COLO668 (cell line): ENCODE data around the gene TBC1D8B.

ENCODE experiments used
- DNase-seq: peaks from one replicate; lab custom pipeline; 2025; ENCODE audit not compliant: unreplicated experiment; lab: John Stamatoyannopoulos, UW

TBC1D8B gene

DNA sequence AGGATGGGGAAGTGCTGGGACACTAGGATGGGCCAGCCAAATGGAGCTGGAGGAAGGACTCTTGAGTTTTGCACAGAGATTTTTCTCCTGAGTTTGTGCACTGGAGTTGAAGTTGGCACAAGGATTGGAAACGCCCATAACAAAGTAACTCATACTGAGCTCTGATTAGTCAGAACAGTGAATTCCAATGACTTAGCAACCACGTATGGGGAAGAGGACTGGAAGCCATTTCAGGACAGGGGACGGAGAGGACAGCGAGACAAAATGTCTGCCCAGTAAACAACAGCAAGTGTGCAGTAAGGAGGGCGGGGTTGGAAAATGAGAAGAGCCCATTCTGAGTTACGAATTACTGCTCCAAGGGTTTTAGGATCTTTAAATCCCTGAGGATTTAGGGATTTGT is 94.8 kb downstream of the TBC1D8B start:
- DNase-seq, result no peak

DNA sequence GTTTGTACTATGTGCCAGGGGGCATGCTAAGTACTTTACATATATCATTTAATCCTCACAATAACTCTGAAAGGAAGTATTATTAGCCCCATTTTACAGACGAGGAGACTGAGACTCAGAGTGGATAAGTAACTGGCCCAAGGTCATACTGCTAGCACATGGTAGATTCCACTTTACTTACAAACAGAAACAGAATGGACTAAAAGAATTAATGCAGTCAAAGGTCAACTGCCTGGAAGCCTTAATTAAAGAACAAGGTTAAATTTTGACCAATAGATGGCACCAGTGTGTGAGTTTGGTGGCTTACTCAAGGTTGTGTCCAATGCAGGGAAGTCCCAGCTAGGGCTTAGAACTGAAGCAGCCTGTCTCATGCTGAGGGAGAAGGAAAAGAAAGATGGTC is 96.0 kb downstream of the TBC1D8B start:
- no peak for DNase-seq

DNA sequence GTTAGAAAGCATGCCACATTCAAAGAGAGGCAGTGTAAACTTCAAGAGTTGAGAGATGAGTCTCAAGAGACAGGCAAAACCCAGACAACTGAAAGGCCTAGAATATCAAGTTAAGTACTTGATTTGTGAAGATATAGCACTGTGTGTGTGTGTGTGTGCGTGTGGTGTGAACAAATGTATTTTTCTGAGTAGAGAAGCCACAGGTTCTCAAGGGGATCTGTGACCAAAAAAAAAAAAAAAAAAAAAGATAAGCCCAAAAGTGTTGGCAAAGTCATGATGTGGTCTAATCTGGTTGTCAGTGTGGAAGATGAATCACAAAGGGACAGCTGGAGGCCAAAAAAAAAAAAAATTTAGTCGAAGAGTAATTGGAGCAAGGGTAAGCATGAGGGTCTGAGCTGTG is 96.8 kb downstream of the TBC1D8B start:
- no peak for DNase-seq

DNA sequence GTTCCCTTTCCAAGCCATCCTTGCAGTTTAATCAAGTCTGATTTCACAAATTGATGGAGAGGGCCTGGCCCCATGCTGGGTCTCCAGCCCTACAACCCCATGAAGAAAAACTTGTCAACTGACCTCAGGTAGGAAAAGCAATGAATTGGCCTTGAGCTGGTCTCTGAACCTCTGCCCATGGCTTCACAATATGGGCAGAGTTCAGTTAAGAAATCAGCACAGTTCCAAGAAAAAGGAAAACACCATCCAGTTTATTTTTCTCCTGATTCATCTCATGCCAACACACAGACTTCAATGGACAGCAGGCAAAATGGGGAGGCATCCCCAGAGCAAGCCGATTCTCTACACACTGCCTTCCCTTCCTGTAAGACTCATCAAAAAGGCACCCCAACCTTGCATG is 97.4 kb downstream of the TBC1D8B start:
- DNase-seq, result no peak

DNA sequence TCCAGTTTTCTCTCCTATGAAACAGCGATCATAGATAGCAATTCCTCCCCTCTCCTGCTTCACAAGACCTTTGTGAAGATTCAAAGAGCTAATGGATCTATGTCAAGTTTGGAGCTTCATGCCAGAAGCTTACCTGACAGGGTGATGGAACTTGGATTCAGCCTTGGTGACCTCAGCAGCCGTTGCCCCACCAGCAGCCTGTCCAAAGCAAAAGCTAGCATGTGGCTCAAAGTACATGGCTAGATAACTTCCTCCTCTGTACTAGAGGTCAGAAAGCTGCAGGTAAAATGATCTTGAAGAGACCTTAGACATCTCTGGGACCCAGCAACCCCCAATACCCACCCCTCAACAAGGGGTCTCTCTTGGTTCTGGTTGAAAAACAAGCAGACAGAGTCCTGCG is 98.9 kb downstream of the TBC1D8B start:
- no peak for DNase-seq

DNA sequence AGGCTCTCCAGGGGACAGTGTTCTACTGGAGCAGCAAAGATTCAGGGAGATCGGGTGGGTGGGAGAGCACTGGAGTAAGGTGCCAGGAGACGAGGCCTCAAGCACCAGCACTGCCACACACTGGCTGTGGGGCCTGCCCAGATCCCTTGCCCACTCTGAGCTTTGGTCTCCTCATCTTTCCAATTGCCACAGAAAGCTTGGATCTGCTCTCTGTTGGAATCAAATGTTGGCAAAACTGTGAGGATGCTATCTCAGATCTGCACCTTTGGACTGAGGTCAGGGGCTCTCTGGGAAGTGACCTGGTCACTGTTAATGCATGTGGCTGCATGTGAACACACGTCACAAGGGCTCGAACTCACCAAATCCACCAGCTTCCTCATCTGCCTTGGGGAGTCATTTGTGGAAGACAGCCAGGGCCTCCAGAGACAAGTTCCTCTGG is 99.3 kb downstream of the TBC1D8B start:
- DNase-seq, result no peak

DNA sequence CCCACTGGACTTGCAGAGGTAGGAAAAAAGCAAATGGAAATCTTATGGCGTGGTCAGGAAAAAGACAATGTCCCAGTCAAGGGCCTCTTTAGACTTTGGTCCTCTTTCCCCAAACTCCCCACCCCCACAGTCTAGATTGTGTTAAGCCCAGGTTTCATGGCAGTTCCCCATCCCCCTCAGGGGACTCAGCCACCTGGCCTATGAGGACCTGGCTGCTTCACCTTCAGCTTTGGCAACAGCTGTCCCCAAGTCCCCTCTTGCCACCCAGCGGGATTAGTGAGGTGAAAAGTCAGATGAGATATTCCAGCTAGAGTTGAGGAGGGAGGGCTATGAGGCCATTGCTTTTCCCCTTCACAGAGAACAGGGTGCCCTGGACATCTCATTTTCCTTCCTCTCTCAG is 100.2 kb downstream of the TBC1D8B start:
- no peak for DNase-seq

DNA sequence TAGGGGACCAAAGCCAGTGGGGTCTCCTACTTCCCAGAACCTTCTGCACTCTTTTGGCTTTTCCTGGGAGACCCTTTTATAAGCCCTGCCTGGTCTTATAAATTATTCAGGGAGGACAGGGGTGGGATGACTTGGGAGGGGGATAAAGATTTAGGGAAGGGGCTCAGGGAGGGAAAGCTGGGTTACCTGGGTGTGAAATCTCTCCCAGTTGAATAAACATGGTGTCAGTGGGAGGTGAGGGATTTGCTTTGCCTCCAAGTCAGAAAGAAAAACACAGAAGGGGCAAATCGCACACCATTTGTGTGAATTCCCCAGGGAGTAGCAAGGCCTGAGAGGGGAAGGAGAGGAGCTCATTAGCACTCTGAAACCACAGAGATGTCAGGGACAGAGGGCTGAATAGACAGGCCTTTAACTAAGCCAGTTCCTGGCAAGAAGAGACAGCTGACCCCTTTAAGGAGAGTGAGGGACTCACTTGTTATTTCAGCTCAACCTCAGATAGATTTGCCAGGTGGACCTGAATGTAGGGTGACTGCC is 100.9 kb downstream of the TBC1D8B start, which contains the start of gene RIPPLY1:
Gene RIPPLY1, minus strand, starts transcription at position 51 of the 534 bp plus-strand sequence. CDS start 54 bp downstream, outside the sequence.
- DNase-seq, result no peak

DNA sequence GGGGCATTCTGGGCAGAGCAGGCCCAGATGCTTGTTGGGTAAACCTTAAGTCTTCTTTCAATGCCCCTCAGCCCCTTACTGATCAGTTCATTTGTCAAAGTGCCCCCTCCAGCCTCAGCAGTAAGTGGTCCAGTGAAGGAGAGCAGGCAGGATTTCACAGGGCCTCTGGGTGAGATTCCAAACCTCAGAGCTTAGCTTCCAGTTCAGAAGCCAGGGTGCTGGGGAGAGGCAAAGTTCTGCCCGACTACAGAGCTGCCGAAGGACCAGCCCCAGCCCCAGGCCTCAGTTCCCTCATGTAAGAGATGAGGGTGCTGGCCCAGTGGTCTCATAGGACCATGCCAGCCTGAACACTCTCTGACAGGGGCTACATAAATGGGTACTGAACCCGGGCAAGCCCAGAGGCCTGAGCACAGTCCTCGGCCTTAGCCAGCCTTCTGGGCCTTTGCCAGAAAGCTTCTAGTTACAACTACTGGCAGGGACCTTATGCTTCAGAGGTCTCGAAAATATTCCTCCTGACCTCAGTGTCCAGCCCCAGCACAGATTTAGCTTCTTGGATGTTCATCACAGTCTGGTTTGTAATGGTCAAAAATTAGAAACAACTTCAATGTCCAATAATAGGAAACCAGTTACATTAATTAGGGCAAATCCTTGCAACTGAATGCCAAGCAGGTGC is 101.5 kb downstream of the TBC1D8B start:
- no peak for DNase-seq

DNA sequence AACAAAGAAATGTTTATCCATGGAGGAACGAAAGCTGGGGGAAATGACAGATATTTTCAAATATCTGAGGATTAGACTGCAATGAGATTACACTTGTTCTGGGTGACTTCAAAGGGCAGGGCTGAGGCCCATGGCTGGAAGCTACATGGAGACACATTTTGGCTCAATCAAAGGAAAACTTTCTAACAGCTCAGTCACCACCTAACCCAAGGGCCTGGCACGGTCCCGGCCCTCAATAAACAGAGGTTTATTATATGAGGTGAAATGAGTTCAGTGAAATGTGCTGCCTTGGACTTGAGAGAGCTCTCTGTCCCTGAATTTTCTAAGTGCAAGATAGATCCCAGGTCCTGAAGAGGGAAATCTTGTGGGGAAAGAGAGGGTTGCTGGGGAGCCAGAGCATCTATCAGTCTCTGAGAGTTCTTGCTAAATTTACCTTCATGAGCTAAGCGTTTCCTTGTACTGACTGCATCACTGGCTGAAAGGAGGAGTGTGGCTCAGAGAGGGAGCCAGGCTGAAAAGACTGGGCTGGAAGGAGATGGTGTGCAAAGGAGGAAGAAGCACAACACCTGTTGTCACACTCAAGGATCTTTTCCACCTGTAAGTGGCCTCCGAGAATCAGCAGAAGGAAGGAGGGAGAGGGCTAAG is 102.7 kb downstream of the TBC1D8B start:
- no peak for DNase-seq

DNA sequence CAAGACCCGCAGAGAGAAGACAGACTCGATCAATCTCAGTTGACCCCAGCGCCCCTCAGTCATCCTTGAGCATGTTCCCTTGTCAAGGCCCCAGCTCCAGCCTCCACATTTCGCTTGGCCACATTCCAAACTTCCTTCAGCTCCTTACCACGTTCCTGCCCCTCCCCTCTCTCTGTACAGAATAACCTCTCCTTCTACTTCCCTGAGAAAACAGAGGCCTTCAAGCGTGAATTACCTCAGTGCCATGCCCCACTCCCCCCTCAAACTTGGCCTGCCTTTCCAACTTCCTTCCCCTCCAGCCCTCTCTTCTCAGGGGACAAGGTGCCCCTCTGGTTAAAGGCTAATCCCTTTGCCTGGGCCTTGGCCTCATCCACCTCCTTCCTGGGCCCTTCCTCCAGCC is 103.9 kb downstream of the TBC1D8B start:
- no peak for DNase-seq

DNA sequence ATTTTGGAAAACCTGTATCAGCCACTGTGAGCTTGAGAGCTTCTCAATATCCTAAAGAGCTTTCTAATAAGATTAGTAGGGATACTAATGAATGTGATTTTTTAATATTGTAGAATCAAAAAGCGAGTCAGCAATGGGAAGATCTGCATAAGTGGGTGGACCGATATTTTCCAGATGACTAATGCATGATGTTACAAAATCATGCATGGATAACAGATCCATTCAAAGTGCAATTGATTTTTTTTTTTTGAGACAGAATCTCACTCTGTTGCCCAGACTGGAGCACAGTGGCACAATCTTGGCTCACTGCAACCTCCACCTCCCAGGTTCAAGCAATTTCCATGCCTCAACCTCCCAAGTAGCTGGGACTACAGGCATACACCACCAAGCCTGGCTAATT is 110.4 kb downstream of the TBC1D8B start:
- DNase-seq, result no peak

DNA sequence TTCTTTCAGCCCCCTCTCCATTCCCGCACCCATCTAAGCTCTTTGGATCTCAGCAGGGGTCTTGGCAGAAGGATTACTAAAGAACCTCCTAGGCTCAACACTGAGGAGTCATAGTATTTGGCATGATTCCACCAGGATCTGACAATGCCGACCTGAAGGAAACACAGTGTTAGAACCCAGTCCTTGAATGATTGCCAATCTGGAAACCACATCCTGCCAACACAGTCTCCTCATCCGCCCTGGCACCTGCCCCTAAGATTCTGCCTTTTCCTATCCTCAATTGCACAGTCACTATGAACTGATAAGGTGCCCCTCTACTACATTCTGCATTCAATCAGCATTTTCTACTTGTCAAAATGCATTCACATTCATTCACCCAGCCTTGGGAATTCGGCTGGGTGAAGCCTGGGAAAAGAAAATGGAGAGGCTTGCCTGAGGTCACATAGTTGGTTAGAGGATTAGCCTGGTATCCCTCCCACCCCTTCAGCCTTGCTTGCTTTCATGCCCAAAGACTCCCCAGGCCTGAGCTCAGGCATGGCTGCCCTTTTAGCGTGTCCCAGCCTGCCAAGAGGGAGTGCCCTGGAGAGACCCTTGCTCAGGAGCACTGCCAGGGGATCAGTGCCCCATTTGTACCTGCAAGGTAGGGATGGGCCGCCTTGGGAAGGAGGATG is 115.5 kb downstream of the TBC1D8B start:
- DNase-seq, result no peak

DNA sequence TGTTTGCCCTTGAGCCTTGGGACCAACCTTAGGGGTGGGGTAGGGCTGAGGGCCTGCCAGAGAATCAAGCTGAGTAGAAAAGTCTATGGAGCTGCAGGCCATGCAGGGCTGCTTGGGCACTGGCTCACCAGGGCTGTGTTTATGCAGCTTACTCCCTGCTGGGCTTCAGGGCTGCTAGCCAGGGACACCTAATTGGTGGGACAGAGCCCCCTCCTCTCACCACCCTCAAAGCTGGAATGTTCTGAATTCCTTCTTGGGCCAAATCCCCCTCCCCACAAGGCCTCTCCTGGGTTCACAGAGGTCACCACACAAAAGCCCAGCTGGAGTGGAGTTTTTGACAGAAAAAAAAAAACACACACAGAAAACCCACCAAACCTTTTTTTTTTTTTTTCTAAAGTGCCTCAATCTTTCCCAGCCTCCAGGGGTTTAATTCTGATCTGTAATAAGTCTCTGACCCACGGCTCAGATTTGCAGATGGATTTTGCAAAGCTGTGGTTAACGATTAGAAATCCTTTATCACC is 117.5 kb downstream of the TBC1D8B start, which contains the start of gene CLDN2:
Gene CLDN2, plus strand, starts transcription at position 471 of the 521 bp plus-strand sequence. CDS start 7,827 bp downstream, outside the sequence.
- no peak for DNase-seq

DNA sequence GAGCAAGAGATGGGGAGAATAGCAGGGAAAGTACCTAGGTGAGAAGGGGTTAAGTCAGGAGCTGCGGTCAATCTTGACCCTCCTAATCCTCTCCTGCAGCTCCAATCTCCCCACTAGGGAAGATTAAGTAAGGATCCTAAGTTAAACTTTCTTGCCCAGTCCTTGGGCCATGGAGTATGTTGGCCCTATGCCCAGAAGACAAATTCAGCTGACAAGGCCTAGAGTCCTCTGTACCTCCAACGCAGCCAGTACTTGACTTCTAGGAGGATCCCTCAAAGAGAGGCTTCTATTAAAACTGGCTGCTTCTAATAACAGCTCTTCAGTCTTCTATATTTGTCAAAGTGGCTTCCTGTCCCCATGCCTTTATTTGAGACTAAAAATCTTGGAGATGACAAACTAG is 119.2 kb downstream of the TBC1D8B start:
- no peak for DNase-seq
